SKM-1 treated with dmso at 0.1 percent for 144 hours (cell line): ENCODE data around the gene SRCAP.

ENCODE experiments used
- DNase-seq: peaks from one replicate; lab custom pipeline; 2025; ENCODE audit not compliant: unreplicated experiment; lab: John Stamatoyannopoulos, UW

SRCAP gene

DNA sequence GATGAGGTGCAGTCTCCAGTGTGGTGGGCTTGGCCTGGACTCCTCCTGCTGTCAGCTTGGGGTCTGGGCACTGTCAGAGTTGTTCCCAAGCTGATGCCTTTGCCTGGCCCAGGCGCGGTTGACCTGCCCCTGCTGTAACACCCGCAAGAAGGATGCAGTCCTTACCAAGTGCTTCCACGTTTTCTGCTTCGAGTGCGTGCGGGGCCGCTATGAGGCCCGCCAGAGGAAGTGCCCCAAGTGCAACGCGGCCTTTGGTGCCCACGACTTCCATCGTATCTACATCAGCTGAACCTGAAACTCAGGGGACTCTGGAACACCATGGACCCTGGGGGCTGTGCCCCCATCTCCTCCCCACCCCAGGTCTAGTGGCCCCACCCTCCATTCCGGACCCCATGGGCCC, 74.9 kb downstream of the SRCAP start:
- DNase-seq, result no peak

DNA sequence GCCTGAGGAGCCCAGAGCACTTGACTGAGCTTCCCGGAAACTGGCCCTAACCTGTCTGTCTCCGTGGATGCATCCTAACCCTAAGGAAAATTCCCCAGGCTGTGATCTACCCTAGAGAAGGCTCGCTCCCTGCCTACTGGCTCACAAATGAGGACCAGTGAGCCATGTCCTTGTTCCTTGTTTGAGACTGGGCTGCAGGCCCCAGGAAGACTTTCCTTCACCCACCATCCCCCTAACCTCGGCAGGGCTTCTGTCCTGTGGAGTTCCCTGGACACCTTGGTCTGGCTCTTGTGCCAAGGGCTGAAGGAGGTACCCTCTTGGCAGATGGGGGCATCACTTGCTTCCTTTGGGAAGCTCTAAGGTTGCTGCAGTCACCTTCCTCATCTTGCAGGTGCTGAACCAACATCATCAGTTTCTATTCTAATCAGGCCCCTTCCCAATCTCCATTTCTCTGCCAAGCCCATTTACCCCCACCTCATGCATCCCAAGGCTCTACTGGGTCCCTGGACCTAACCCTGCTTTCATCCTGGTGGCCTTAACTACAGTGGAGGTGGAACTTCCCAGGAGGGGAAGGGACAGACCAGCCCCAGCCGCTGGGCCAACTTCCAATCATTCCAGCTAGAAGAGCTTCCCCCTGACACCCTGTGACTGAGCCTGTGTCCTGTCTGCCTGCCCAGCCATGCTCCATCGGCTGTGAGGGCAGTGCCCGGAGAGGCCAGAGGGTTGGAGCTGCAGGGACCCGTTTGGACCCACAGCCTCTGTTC, 75.6 kb downstream of the SRCAP start:
- no peak for DNase-seq

DNA sequence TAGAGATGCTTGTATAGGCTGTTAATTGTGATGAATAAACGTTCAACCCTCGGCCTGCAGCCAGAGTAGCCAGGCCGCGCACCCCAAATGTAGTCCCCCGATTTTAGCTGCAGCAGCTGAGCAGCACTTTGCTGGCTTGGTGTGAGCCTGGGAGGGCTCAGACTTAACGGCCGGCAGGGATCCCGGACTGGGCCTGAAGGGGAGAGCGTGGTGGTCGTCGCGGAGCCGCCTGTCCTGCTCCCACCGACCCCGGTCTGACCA, 76.1 kb downstream of the SRCAP start:
- DNase-seq, result no peak

- peak; percentile 68 for DNase-seq
These were observed 76.6 kb downstream of the SRCAP start for GRCh38 chr16:30775392-30776188.

DNA sequence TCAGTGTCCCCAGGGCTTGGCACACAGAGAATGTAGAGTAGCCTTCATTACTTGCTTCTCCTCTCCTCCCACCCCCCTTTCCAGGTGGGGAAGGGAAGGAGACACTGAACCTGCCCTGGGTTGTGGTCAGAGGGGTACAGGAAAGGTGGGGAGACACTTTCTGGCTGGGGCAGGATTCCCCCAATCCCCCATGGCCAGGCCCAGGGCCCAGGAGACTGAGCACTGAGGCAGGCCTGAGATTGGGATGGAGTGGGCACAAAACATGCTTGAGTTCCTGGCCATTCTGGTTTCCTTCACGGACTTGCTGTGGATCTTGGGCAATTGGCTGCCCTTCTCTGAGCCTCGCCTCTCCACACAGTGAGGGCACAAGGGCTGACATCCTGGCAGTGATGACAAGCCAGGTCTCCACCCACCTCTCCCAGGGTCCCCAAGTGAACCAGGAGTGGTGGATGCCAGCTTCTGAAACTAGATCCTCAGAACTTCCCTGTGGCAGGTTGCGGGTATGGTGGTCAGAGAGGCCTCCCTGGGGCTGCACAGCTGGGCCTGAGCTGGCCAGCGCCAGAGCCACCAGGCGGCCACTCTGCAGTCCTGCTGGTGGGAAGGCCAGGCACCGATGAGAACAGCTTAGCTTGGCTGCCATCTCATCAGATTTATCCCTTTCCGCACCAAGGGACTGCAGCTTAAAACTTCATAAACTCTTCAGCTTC, 78.8 kb downstream of the SRCAP start:
- no peak for DNase-seq

DNA sequence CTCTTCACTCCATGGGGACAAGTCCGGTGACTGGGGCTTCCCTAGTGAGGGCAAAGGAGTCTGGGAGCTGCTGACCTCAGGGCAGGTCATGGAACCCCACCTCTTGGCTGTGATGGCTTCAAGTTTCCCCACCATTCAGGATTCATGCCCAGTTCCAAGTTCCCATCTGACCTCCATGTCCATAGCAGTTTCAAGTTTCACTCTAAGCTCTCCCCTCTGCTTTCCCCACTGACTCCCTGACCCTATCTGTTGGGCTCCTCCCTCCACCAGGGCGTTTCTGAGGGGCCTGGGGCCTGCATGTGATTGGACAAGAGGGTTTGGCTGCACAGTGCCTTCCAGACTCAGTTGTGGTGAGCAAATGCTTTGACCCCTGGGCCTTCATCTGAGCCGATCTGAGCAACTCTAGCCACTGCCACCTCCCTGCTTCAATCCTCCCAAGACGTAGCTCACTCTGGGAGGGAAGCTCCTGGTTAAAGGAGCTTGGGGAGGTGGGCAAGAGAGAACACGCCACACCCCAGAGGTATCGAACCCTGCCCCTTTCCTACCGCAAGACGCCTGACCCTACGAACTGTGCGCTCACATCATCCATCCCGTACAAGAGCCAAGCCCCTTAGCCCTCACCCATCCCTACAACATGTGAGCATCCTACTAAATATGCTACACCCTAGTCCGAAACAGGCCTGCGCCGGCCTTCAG, 79.7 kb downstream of the SRCAP start:
- no peak for DNase-seq

DNA sequence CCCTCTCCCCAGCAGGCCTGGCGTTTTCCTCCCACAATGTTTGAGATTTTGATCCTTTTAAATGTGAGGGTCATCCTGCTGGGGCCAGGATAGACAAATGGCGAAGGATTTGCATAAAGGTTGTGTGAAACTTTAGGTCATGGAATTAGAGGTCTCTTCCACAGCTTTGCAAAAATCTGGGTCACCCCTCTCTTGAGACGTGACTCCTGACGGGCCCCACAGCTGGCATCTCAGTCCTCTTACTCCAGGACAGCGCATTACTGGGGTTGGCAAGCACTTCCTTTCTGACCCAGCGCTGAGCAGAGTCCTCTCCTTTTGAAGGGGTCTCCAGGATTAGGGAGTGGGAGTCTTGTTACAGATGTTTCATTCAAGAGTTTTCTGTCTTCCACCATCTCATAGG, 80.6 kb downstream of the SRCAP start:
- DNase-seq, result no peak

DNA sequence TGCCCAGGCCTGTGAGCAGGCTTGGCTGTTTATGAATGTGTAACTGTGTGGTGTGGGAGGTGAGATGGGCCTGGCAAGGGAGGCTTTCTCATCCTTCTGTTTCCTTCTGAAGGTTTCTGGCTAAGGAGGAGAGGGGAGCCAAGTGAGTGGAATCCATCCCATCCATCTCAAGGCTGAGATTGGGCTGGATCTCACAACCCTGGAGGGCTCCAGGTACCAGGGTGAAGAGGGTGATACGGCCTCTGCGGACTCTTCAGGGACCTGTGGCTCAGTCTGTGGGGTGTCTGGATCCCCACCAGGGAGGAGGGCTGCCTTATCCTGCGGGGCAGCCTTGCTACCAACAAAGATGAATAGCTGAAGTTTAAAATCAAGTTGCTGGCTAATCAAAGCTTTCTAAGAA, 81.0 kb downstream of the SRCAP start:
- no peak for DNase-seq

DNA sequence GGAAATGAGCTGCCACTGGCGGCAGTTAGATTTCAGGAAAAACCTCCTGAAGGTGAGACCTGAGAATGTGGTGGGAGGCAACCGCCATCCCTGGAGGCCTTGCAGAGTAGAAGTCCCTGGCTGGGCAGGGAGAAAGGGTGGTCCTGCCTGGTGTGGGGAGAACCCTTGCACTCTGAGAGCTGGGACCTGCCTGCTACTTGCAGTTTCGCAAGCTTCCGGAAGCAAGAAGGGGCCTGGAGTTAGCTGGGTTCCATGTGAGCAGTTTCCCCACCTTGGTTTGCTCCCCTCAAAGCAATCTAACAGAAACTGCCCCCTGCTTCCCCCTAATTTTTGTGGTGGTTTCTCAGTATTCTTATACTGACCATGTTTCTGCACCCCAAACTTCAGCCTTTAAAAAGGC, 81.6 kb downstream of the SRCAP start:
- peak; percentile 48 for DNase-seq

- no peak for DNase-seq
These were observed 83.7 kb downstream of the SRCAP start for GRCh38 chr16:30782486-30783279.

DNA sequence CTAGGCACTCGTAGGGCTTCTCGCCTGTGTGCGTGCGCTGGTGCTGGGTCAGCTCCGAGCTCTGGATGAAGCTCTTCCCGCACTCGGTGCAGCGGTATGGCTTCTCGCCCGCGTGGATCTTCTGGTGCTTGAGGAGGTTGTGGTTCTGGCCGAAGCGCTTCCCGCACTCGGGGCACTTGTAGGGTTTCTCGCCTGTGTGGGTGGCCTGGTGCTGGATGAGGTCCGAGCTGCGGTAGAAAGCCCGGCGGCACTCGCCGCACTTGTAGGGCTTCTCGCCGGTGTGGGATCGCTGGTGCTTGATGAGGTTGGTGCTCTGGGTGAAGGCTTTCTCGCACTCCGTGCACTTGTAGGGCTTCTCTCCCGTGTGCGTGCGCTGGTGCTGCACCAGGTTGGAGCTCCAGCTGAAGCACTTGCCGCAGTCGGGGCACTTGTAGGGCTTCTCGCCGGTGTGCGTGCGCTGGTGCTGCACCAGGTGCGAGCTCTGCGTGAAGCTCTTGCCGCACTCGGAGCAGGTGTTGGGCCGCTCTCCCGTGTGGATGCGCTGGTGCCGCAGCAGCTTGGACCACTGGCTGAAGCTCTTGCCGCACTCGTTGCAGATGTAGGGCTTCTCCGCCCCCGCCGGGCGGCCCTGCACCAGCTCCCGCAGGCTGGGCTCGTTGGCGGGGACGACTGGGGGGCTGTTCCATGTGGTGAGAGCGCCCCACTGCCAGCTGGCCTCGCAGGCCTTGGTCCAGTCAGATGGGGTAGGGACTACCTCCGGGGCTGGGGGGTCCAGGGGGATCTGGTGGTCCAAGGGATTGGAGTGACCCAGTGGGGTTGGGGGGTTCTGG, 84.5 kb downstream of the SRCAP start:
- no peak for DNase-seq

- no peak for DNase-seq
These were observed 85.2 kb downstream of the SRCAP start for GRCh38 chr16:30784215-30784614.

GRCh38 chr16:30785126-30786106, 86.4 kb downstream of the SRCAP start:
- no peak for DNase-seq

DNA sequence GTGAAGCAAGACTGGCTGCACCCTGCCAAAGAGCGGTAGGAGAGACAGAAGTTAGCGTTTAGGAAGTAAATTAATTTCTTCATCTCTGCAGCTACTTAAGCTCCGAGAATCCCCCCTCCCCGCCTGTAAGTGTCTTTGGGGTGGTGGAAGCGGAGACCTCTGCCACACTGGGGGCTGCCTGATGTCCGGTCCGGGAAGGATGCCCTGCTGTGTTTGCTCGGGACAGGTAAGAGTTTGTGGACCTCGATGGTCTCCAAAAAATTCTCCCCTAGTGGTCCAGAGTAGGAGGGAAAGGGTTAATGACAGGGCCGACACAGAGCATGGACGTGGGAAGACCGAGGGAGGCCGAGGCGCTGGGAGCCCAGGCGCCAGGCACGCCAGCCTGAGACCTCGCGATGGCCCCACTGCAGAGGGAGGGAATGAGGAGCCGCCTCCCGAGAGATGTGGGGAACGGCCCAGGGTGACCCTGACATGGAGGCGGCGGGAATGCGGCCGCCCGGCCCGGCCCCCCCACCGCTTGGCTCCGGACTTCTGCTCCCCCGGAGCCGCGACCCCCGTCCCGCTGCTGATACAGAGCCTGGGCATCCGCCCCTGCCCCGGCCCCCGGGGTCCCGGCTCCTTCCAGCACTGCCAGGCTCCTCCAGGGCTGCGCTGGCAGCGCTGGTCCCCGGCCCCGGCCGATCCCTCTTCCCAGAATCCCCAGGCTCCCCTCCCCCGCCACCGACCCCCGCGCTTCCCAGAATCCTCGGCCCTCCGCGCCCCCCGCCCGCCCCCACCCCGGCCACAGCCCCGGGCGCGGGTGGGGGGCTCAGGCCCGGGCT, 87.4 kb downstream of the SRCAP start:
- no peak for DNase-seq

DNA sequence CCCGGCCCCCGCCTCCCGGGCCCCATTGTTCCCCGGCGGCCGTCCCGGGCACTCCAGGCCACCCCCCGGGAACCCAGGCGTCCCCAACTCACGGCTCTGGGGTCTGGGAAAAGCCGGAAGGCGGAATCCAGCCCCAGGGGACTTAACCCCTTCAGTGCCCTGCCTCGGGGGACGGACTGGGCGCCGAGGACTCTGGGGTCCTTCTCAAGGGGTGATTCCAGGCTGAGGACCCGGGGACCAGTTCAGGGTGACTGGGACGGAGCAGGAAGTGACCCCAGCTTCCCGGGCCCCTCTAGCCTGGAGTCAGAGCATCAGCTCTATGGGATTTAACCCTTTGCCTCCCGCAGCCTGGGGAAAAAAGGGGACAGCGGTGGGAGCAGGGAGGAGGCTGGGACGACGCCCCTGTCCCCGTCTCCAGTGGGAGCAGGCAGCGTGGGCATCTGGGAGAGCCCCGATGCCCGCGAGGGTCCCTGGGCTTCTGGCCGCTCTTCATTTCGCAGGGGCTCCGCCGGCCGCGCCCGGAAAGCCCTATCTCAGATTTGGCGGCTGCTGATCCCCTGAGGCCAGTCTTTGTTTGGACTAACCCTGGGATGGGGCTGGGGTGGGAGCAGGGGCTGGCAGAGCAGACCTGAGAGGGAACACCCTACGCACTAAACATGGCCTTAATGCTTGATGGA, 88.1 kb downstream of the SRCAP start, which contains the start of gene ZNF629:
ZNF629 (minus strand) TSS at position 270 of the 677 bp plus-strand sequence. CDS start 2,723 bp downstream, outside the sequence.
- DNase-seq, result no peak

DNA sequence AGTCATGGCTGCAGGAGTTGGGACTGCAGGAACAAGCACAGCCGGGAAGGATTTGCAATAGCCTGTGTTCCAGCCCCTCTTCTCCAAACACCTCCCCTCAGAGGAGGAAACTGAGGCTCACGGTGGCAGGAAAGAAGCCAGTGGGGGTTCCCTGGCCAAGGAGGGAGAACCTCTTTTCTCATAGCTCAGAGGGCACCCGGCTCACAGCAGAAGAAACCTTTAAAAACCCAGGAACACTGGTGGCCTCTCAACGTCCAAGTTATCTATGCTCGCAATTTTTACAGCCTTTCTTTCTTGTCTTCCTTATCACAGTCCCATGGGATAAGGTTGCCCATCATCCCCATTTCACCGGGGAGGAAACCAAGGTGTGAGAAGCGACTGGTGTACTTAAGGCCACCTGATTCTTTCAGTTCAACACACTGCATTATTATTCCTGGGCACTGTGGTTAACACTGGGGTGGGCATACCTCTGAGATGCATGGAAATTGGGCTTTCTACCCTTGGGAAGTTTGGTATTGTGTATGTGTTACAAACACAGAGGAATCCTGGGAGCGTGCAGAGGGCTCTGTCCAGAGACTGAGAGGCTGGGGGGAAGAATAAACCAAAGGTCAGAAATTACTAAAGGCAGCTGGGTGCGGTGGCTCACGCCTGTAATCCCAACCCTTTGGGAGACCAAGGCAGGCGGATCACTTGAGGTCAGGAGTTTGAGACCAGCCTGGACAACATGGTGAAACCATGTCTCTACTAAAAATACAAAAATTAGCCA, 88.8 kb downstream of the SRCAP start:
- no peak for DNase-seq
